Neural cell (in vitro differentiated cells): Measurements from ENCODE around the gene LRCH1. TPM values are rescaled to one million over a fixed set of nuclear protein-coding genes. Genes with fewer than 3 reads are reported as not detected.

Experiments used
- H2AFZ ChIP-seq: fragments of 200-600, 300-800 bp; sonication (generic), shearing (Covaris generic); 2 replicates; pipeline ENCODE4 v1.6.0; 2014; ENCODE audit warnings: low read depth, mild to moderate bottlenecking, antibody characterized with exemption, low read length, moderate library complexity
- H3F3A ChIP-seq: fragments of 200-600 bp; shearing (Covaris generic); 2 replicates; pipeline ENCODE4 v1.6.1; 2016; ENCODE audit warnings: mild to moderate bottlenecking, moderate library complexity, mixed read lengths, antibody characterized with exemption, low read length; ENCODE audit not compliant: insufficient read depth, poor library complexity, severe bottlenecking
- H3K27ac ChIP-seq: fragments of 200-600, 300-800 bp; sonication (generic), shearing (Covaris generic); 2 replicates; pipeline ENCODE4 v1.5.1; 2014; ENCODE audit warnings: mild to moderate bottlenecking, low read length, moderate library complexity
- H3K27me3 ChIP-seq: fragments of 300-800, 200-600 bp; sonication (generic), shearing (Covaris generic); 2 replicates; pipeline ENCODE4 v1.6.0; 2014; ENCODE audit warnings: mild to moderate bottlenecking, low read depth, low read length, moderate library complexity; ENCODE audit not compliant: insufficient read depth
- H3K36me3 ChIP-seq: fragments of 300-800, 200-600 bp; sonication (generic), shearing (Covaris generic); 2 replicates; pipeline ENCODE4 v1.5.1; 2014; ENCODE audit warnings: mild to moderate bottlenecking, antibody characterized with exemption, low read length, moderate library complexity; ENCODE audit not compliant: insufficient read depth
- H3K4me2 ChIP-seq: fragments of 300-800, 200-600 bp; sonication (generic), shearing (Covaris generic); 2 replicates; pipeline ENCODE4 v1.6.0; 2014; ENCODE audit warnings: mild to moderate bottlenecking, low read length
- H3K4me3 ChIP-seq: fragments of 300-800, 200-600 bp; sonication (generic), shearing (Covaris generic); 2 replicates; pipeline ENCODE4 v1.5.1; 2014; ENCODE audit warnings: mild to moderate bottlenecking, low read length, moderate library complexity
- H3K79me2 ChIP-seq: fragments of 200-600 bp; shearing (Covaris generic); replicated peaks from 2 replicates; pipeline ENCODE4 v1.6.0; 2014; ENCODE audit warnings: mild to moderate bottlenecking, low read length, moderate library complexity; ENCODE audit not compliant: insufficient read depth
- H3K9ac ChIP-seq: fragments of 300-800, 200-600 bp; sonication (generic), shearing (Covaris generic); 2 replicates; pipeline ENCODE4 v1.6.1; 2016; ENCODE audit warnings: mild to moderate bottlenecking, low read length, mixed read lengths
- H3K9me2 ChIP-seq: fragments of 200-600 bp; shearing (Covaris generic); 2 replicates; pipeline ENCODE4 v1.6.1; 2016; ENCODE audit warnings: mild to moderate bottlenecking, low read length, mixed read lengths; ENCODE audit not compliant: insufficient read depth
- H3K9me3 ChIP-seq: fragments of 200-600, 300-800 bp; sonication (generic), shearing (Covaris generic); 2 replicates; pipeline ENCODE4 v1.6.1; 2016; ENCODE audit warnings: mild to moderate bottlenecking, mixed run types, low read length, moderate library complexity, mixed read lengths
- H4K20me1 ChIP-seq: fragments of 200-600 bp; shearing (Covaris generic); 2 replicates; pipeline ENCODE4 v1.6.1; 2016; ENCODE audit warnings: mild to moderate bottlenecking, mixed run types; ENCODE audit not compliant: insufficient read depth
- CTCF ChIP-seq: fragments of 450-650 bp; IDR thresholded peaks from 2 replicates; pipeline ENCODE4 v1.5.1; 2014; ENCODE audit warnings: antibody characterized with exemption, mild to moderate bottlenecking, moderate library complexity; ENCODE audit not compliant: poor library complexity, severe bottlenecking
- EP300 ChIP-seq: fragments of 450-650 bp; conservative IDR thresholded peaks from 2 replicates; pipeline ENCODE4 v1.6.1; 2014; ENCODE audit warnings: antibody characterized with exemption, mild to moderate bottlenecking, moderate library complexity; ENCODE audit not compliant: poor library complexity, severe bottlenecking
- EZH2 ChIP-seq: fragments of 200-600, 300-800 bp; shearing (Covaris generic), sonication (generic); IDR thresholded peaks from 2 replicates; pipeline ENCODE4 v1.6.1; 2014; ENCODE audit warnings: antibody characterized with exemption, low read length, borderline replicate concordance, mild to moderate bottlenecking; ENCODE audit not compliant: insufficient read depth, poor library complexity, severe bottlenecking
- MXI1 ChIP-seq: fragments of 450-650 bp; conservative IDR thresholded peaks from 2 replicates; pipeline ENCODE4 v1.6.1; 2014; ENCODE audit warnings: antibody characterized with exemption, mild to moderate bottlenecking; ENCODE audit not compliant: poor library complexity, severe bottlenecking
- POLR2AphosphoS5 ChIP-seq: IDR thresholded peaks from 2 replicates; pipeline ENCODE4 v1.6.1; 2012
- RAD21 ChIP-seq: fragments of 450-650 bp; conservative IDR thresholded peaks from 2 replicates; pipeline ENCODE4 v1.6.1; 2014; ENCODE audit warnings: antibody characterized with exemption, mild to moderate bottlenecking, moderate library complexity
- REST ChIP-seq: IDR thresholded peaks from 2 replicates; pipeline ENCODE4 v1.6.1; 2012; ENCODE audit warnings: borderline replicate concordance
- SMC3 ChIP-seq: fragments of 450-650 bp; conservative IDR thresholded peaks from 2 replicates; pipeline ENCODE4 v1.6.1; 2014; ENCODE audit warnings: antibody characterized with exemption, mild to moderate bottlenecking, moderate library complexity; ENCODE audit not compliant: poor library complexity
- TAF1 ChIP-seq: IDR thresholded peaks from 2 replicates; pipeline ENCODE4 v1.6.1; 2012; ENCODE audit warnings: low read depth
- polyA plus RNA-seq: library from polyadenylated mRNA; depleted of rRNA; stranded (reverse); fragments of >200 nt; gene quantifications from 2 replicates; pipeline ENCODE4 v1.2.3, GENCODE V29; 2014

LRCH1 gene
- polyA plus RNA-seq, 1 donor from 2014 or later, result 15.4 TPM

DNA sequence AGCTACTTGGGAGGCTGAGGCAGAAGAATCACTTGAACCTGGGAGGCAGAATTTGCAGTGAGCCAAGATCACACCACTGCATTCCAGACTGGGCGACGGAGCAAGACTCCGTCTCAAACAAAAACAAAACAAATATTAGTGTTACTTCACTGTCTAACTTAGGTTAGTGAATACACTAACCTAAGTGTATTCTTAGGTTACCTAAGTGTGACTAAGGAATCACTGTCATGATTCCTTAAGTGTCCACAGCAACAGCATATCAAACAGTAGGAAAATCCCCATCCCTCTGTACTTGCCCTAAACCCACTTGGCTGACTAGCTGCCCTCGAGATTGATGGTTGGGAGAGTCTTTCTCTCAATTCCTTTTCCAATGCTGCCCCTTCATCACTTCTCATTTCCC, 11.8 kb upstream of the LRCH1 start:
- H4K20me1 ChIP-seq, result no peaks in the 10 kb centered on the region
- no peak overlapping the region for H3K27ac ChIP-seq
- H3K4me2 ChIP-seq, result no peak overlapping the region
- no peaks in the 10 kb centered on the region for H3K27me3 ChIP-seq
- H2AFZ ChIP-seq, result no peak overlapping the region
- no peak for TF ChIP-seq SMC3
- no peak for TF ChIP-seq MXI1
- no peak for TF ChIP-seq EP300
- no peak for TF ChIP-seq POLR2AphosphoS5
- no peaks in the 10 kb centered on the region for H3K9me3 ChIP-seq
- no peaks in the 10 kb centered on the region for H3F3A ChIP-seq
- no peak overlapping the region for H3K4me3 ChIP-seq
- no peaks in the 10 kb centered on the region for H3K9me2 ChIP-seq
- H3K79me2 ChIP-seq, result no peaks in the 10 kb centered on the region
- no peaks in the 10 kb centered on the region for H3K36me3 ChIP-seq
- H3K9ac ChIP-seq, result no peak overlapping the region

DNA sequence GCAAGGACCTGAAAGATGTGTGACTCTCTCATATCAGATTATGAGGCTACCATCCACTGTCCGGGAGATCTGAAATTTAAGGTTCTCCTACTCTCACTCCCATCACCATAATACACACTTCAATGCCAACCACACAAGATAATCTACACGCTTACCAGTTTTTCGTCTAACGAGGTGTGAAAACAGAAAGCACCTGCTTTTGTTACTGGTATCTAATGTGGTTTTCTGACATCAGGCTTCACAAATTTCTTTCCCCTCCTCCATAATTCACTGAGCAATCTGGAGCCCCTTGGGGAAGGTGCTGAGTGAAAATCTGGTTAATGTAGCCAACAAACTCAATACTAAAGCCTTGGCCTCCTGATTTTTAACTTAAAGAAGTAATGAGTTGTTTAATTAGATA, 10.1 kb upstream of the LRCH1 start:
- no peaks in the 10 kb centered on the region for H3K9me2 ChIP-seq
- no peaks in the 10 kb centered on the region for H3K79me2 ChIP-seq
- no peaks in the 10 kb centered on the region for H3K27me3 ChIP-seq
- no peaks in the 10 kb centered on the region for H3K36me3 ChIP-seq
- no peaks in the 10 kb centered on the region for H4K20me1 ChIP-seq
- no peak overlapping the region for H2AFZ ChIP-seq
- no peak overlapping the region for H3K4me2 ChIP-seq
- H3K27ac ChIP-seq, result no peak overlapping the region
- H3K4me3 ChIP-seq, result no peak overlapping the region
- TF ChIP-seq REST (no peak), CTCF (no peak), MXI1 (no peak), EZH2 (no peak), SMC3 (no peak), TAF1 (no peak), POLR2AphosphoS5 (no peak), EP300 (no peak), RAD21 (no peak)
- H3K9ac ChIP-seq, result no peak overlapping the region
- H3F3A ChIP-seq, result no peaks in the 10 kb centered on the region
- no peaks in the 10 kb centered on the region for H3K9me3 ChIP-seq

GRCh38 chr13:46543287-46543686, 9.7 kb upstream of the LRCH1 start:
- Histone ChIP-seq H2AFZ (no peak overlapping the region), H3K27me3 (no peaks in the 10 kb centered on the region), H3K4me3 (no peak overlapping the region), H3K4me2 (no peak overlapping the region), H3K9me3 (no peaks in the 10 kb centered on the region), H3K36me3 (no peaks in the 10 kb centered on the region), H3K9ac (no peak overlapping the region), H3K79me2 (no peaks in the 10 kb centered on the region), H3K9me2 (no peaks in the 10 kb centered on the region), H3K27ac (no peak overlapping the region), H3F3A (no peaks in the 10 kb centered on the region), H4K20me1 (no peaks in the 10 kb centered on the region)
- TF ChIP-seq CTCF (no peak), SMC3 (no peak), MXI1 (no peak), POLR2AphosphoS5 (no peak), EP300 (no peak), TAF1 (no peak), EZH2 (no peak), RAD21 (no peak), REST (no peak)
